CD4-positive, alpha-beta T cell treated with Interleukin-4 for 1 hour (primary cell): ENCODE measurements around the gene NLGN1.
"Not testable (repeated sequence)": the region's sequence is repeated elsewhere in the genome, so short reads cannot be mapped to it uniquely, and the experiment has no call there.

Experiments used
- DNase-seq, 2 donors: peaks; one replicate each; pipeline ENCODE4 v3.0.0-alpha.2; 2020 to 2022

The NLGN1 gene

DNA sequence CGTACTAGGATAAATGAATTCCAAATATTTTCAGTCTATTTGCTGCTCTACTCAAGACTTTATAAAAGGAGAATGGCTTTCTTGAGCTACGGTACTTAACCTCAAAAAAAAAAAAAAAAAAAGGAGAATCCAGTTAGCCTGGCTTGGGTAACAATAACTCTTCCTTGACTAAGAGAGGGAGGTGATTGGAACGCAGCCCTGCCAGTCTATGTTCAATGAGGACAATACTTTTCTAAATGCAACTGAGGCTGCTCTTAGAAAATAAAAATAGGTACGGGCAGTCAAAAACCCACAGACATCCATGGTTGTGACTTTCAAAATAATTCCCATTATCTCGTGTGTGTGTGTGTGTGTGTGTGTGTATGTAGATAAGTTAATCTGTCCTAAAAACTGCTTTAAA, 799.9 kb downstream of the NLGN1 start:
- DNase-seq: no peak

- no peak for DNase-seq
Observed at GRCh38 chr3:174198199-174198598, 800.7 kb downstream of the NLGN1 start.

GRCh38 chr3:174199696-174200095, 802.2 kb downstream of the NLGN1 start:
- DNase-seq: no peak

GRCh38 chr3:174202116-174202515, 804.6 kb downstream of the NLGN1 start:
- no peak for DNase-seq

DNA sequence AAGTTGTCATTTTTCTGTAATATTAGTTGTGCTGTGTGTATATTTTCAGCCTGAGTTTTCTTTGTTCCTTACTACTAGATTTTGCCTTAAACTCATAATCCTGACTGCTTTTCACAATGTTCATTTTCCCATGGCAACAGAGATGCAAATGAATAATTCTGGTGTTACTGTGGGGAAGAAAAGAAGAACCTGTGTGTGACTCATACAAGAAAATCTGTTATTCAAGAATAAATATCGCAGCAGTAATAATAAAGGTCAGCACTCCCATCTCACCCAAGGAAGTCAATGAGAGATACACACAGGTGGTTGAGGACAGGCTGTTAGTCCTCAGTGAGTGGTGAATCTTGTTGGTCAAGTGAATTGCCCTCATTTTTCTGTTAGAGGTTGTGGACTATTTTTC, 805.0 kb downstream of the NLGN1 start:
- DNase-seq: no peak

DNA sequence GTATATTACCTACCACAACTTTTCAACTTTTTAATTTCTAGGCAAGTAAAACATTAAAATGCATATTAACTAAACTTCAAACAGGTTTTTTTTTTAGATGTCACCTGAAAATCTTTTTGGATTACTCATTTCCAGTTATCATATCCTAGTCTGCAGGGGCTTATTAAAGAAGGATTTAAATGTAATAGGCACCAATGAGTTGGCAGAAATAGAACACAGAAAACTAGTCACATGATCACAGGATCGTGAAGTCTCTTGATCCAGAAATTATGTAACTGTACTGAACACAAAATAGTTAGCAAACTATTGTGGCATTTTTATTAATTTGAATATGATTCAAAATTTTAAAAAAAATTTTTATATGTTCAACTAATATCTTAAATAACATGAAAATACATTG, 807.2 kb downstream of the NLGN1 start:
- no peak for DNase-seq

DNA sequence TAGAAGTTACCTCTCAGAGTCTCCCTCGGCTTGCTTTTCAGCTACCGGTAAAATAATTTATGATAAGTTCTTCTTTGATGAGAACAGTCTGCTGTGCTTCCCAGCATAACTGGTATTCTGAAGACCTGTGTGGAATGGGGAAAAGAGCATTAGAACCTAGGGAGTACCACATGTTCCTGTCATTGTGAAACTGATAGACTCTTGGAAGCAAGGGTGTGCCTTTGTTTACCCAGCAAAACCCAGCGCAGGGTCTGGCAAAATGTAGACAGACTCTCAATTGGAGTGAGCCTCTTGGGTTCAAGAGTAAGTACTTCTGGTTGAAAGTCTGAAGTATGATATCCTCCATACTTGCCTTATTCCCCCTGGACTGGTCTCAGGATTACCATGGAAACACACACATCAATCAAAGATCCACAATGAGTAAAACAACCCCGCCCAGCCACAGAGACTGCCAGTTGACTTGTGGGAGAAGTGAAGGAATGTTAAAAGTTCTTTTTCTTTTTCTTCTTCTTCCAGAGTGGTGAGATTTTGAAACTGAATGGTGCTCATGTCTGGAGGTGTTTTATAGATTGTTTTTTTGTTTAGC, 809.2 kb downstream of the NLGN1 start:
- no peak for DNase-seq

GRCh38 chr3:174208161-174208560, 810.6 kb downstream of the NLGN1 start:
- no peak for DNase-seq

- not testable (repeated sequence) for DNase-seq
Observed at GRCh38 chr3:174211896-174212295, 814.4 kb downstream of the NLGN1 start.

GRCh38 chr3:174215456-174215855, 817.9 kb downstream of the NLGN1 start:
- no peak for DNase-seq

DNA sequence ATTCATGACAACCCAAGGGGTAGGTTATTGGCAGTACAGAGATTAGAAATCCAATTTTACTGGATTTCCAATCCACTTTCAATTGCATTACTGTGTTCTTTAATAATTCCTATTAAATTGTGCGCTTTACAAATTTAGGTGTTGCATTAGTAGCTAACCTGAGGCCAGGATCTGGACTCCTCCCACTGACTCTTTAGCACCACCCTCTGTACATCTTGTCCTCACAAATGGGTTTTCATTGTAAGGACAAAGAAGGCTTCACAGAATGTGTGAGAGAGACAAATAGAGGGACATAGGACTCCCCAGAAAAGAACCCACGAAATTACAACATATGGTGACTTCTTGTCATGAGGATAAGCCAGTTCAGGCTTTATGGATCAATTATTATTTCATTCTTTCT, 818.5 kb downstream of the NLGN1 start:
- DNase-seq: no peak

GRCh38 chr3:174216946-174217718, 819.6 kb downstream of the NLGN1 start:
- no peak for DNase-seq

DNA sequence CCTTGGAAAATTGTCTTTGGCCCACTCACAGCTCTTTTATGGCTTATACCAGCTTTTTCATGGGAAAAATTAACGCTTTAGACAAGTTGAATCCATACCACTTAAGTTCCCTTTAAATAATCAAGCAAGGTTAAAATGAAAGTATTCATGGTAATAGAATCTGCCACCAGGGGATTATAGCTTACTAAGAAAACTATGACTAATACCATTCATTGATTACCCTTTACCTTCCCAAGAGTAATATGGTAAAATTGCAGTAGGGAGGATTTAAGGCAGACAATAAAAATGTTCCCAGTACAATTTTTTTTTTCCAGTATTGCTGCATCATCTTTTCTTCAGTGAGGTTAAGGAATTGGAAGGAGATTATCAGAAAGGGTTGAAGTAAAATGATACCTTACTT, 820.5 kb downstream of the NLGN1 start:
- DNase-seq: no peak

GRCh38 chr3:174219738-174220137, 822.2 kb downstream of the NLGN1 start:
- DNase-seq: no peak

DNA sequence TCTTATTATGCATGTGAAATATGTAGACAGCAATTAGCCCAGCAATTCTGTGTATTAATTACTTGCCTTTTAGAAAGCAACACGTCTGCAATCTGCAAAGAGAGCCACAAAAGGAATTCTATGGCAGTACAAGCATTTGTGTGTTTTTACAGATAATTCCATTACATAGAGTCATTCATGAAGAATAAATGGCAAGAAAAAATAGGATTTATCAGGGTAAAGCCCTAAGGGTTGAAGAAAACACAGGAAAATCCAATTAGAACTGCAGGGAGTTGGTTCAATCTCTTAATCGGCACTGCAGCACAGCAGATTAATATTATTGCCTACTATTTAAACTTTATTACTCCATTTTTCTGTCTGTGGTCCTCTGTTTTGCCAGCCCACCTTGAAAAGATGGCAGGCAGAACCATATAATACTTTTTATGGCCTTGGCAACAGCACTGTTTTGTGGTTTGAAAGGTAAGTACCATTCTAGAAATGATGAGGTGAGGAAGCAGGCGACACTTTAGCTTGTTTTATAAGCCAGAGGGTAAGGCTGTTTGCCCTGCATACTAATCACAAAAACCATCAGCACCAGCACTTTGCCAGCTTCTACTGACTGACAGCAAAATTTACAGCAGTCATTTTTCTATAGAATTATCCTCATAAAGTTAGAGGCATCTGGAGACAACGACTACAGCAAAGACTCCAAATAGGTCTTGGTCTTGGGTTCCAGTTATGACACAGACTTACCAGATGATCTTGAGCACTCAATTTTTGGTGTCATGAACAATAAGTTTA, 823.4 kb downstream of the NLGN1 start:
- no peak for DNase-seq

DNA sequence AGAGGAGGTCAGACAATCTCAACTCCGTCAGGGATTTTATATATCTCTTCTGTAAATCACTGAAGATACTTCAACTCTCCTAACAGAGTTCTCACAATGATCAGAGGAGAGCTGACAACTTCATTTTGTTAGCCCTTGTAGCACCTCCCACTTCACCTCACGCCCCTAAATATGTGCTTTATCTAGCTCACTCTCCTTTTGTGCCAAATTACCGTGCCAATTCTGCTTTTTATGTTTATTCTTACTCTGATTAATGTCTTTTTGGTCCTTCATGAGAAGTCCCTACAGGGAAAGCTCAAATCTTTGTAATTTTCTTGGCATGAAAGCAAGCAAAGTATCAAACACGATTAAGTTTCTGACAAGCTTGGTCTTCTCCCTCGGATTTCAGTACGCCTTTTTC, 825.5 kb downstream of the NLGN1 start:
- no peak for DNase-seq

DNA sequence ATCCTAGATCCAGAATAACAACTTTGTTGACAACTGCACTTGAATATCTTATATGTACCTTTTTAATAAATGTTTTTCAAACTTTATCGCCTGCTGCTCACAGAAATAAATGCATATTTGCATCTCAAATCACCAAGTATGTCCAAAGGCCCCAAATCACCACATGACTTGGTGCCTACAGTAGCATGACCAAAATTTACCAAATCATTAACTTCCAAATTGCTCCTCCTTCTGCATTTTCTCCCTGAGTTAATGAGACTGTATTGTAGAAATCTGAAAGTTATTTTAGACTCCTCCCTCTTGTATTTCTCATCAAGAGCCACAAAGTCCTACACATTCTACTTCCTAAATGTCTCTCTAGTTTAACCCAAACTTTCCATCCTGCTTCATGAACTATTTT, 826.1 kb downstream of the NLGN1 start:
- no peak for DNase-seq

- DNase-seq: no peak
Observed at GRCh38 chr3:174229916-174230315, 832.4 kb downstream of the NLGN1 start.

- DNase-seq: not testable (repeated sequence)
Observed at GRCh38 chr3:174232028-174232657, 834.6 kb downstream of the NLGN1 start.

- no peak for DNase-seq
Observed at GRCh38 chr3:174232658-174233429, 835.3 kb downstream of the NLGN1 start.

DNA sequence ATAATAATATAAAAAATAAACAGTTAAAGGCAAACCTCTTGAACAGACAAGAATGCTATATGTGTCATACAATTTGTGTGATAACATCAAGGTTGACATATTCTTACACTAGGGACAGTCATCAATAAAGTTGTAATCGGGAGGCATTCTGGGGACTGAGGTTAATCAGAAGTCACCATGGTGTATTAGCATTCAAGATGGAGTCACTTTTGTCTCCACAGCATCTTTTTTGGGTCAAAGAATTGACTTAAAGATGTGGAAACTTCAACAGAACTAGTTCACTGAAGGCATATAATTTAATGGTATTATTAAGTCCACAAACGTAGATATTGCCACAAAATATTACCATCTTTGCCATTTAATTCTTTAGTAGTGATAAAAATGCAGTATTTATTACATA, 836.0 kb downstream of the NLGN1 start:
- DNase-seq: no peak

DNA sequence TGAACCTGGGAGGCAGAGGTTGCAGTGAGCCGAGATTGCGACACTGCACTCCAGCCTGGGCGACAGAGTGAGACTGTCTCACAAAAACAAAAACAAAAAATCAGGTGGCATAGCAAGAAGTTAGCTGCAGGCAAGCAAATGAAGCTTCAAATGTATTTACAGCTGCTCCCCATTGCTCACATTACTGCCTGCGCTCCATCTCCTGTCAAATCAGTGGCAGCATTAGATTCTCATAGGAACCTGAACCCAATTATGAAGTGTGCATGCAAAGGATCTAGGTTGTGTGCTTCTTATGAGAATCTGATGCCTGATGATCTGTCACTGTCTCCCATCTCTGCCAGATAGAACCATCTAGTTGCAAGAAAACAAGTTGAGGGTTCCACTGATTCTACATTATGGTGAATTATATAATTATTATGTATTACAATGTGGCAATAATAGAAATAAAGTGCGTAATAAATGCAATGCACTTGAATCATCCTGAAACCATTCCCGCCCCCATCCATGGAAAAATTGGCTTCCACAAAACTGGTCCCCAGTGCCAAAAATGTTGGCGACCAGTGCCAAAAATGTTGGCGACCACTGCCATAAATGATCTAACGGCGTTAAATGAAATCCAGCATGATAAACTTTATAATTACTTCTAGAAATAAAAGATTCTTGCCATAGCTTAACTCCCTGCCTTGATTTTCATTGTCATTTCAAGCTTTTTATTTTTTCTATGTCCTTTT, 844.9 kb downstream of the NLGN1 start:
- DNase-seq: no peak
